Spleen (tissue), 11 donors: Measurements from ENCODE around the gene BUB1B. TPM values are rescaled to one million over a fixed set of nuclear protein-coding genes. Genes with fewer than 3 reads are reported as not detected.

Source experiments
- DNase-seq: peaks from one replicate; pipeline ENCODE4 v3.0.0-alpha.2; 2020
- H3K27ac ChIP-seq, 8 donors: fragments of 200-600 bp; sonication (generic) in 7 of 8; 1 replicate in 4 of 8; 2 replicates in 4 of 8; pipeline versions ENCODE4 v1.5.0 to v1.8.0; 2016 to 2021; ENCODE audit warnings: inconsistent platforms in 4 of 8, mild to moderate bottlenecking in 4 of 8, moderate library complexity in 1 of 8
- H3K27me3 ChIP-seq, 7 donors: fragments of 200-600 bp; sonication (generic) in 6 of 7; replicated peaks in 1 of 7; 1 replicate in 4 of 7; 2 replicates in 3 of 7; pipeline versions ENCODE4 v1.5.0 to v1.8.0; 2016 to 2021; ENCODE audit warnings: inconsistent platforms in 3 of 7, mild to moderate bottlenecking in 1 of 7
- H3K36me3 ChIP-seq, 6 donors: fragments of 200-600 bp; sonication (generic) in 5 of 6; 1 replicate in 4 of 6; 2 replicates in 2 of 6; pipeline versions ENCODE4 v1.5.0 to v1.8.0; 2016 to 2021; ENCODE audit warnings: inconsistent platforms in 2 of 6
- H3K4me1 ChIP-seq, 6 donors: fragments of 200-600 bp; sonication (generic) in 5 of 6; 1 replicate in 3 of 6; 2 replicates in 3 of 6; pipeline versions ENCODE4 v1.5.0 to v1.8.0; 2016 to 2021; ENCODE audit warnings: inconsistent platforms in 3 of 6
- H3K4me3 ChIP-seq, 8 donors: fragments of 200-600 bp; sonication (generic) in 7 of 8; 1 replicate in 4 of 8; 2 replicates in 4 of 8; pipeline versions ENCODE4 v1.5.0 to v1.8.0; 2016 to 2021; ENCODE audit warnings: inconsistent platforms in 4 of 8, mild to moderate bottlenecking in 4 of 8, moderate library complexity in 2 of 8
- H3K9me3 ChIP-seq, 8 donors: fragments of 200-600 bp; sonication (generic) in 7 of 8; 1 replicate in 4 of 8; 2 replicates in 4 of 8; pipeline versions ENCODE4 v1.5.0 to v1.8.0; 2016 to 2021; ENCODE audit warnings: inconsistent platforms in 4 of 8
- POLR2A ChIP-seq, 3 donors: fragments of 450-650 bp; IDR thresholded peaks; one replicate each; pipeline ENCODE4 v1.5.1; 2017; ENCODE audit warnings: antibody characterized with exemption in 3 of 3, mild to moderate bottlenecking in 1 of 3
- POLR2AphosphoS5 ChIP-seq, 3 donors: sonication (generic); formaldehyde crosslinking; IDR thresholded peaks; one replicate each; pipeline ENCODE4 v1.5.1; 2017; ENCODE audit warnings: antibody characterized with exemption in 3 of 3
- WGBS, 5 donors: extraction: QIAGEN DNeasy Blood & Tissue Kit in 3 of 5; methylation state at CpG; one replicate each; pipeline versions ENCODE4 v1.1.5 to v1.1.7; 2013 to 2018; 5-methylcytosine and 5-hydroxymethylcytosine counted together
- intact Hi-C: fragments of 100-400 bp; cut with DNase I; formaldehyde crosslinking; loops from one replicate; pipeline ENCODE4 v1.15.0; 2023; ENCODE audit warnings: low total_unique reads
- polyA plus RNA-seq, 3 donors: library from polyadenylated mRNA; stranded (reverse); fragments of 200-250 nt; gene quantifications; one replicate each; pipeline ENCODE4 v1.2.1, GENCODE V29; 2013
- total RNA-seq, 7 donors: library from RNA; depleted of rRNA in 3 of 7; stranded (reverse); fragments of >200 nt in 3 of 7; fragmentation: NEBNext Ultra II Directional in 4 of 7; extraction: Animal tissue kit (Norgen Biotek cat#: 25700) in 4 of 7; gene quantifications; one replicate each; pipeline versions ENCODE4 v1.1.0 to v1.2.1, GENCODE V29; 2016 to 2021
- TF ChIP-seq, protein P1 (sequence below), 11 experiments: fragments of 200-600 bp in 7 of 11; fragments of 450-650 bp in 4 of 11; sonication (generic) in 4 of 11; IDR thresholded peaks in 8 of 11; conservative IDR thresholded peaks in 3 of 11; 1 replicate in 7 of 11; 2 replicates in 4 of 11; pipeline versions ENCODE4 v1.4.0 to v1.8.0; 2016 to 2021; ENCODE audit warnings: antibody characterized with exemption in 11 of 11, inconsistent platforms in 4 of 11, mild to moderate bottlenecking in 1 of 11
- donor health status: healthy with polysubstance abuse.
- donor health status: DM: no; HTN: no; CAD: no; lungs with moderate emphysema.
- donor health status: DM: no; HTN: no; CAD: no.
- donor health status: Bipolar disorder and iron deficiency.
- donor health status: healthy.
- donor health status: DM: no; HTN: no; CAD: no.
- donor health status: DM: yes; HTN: yes; CAD: no.

Gene BUB1B
- total and polyA plus RNA-seq, 10 donors: 1.2 to 11.8 (median 6.3) TPM

DNA sequence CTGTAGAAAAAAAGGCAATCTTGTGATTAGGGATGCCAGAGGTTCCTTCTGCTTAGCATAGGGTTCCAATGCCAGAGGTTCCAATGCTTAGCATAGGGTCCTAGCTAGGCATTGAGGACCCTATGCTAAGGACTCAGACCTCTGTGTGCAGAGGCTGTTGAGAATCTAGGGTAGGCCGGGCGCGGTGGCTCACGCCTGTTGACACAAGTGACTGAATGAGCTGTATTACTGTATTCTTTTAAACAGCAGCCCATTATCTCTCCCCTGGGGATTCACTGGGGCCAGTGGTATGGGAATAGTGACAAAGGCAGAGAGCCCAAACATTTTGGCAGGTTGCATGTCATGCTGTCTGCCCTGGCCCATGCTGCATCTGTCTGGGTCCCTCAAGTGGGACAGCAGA, 94.2 kb downstream of the BUB1B start:
- no peaks in the 10 kb centered on the region for H3K9me3 ChIP-seq
- H3K27ac ChIP-seq: no peak overlapping the region
- no peak overlapping the region for H3K4me3 ChIP-seq
- TF ChIP-seq, protein P1, sequence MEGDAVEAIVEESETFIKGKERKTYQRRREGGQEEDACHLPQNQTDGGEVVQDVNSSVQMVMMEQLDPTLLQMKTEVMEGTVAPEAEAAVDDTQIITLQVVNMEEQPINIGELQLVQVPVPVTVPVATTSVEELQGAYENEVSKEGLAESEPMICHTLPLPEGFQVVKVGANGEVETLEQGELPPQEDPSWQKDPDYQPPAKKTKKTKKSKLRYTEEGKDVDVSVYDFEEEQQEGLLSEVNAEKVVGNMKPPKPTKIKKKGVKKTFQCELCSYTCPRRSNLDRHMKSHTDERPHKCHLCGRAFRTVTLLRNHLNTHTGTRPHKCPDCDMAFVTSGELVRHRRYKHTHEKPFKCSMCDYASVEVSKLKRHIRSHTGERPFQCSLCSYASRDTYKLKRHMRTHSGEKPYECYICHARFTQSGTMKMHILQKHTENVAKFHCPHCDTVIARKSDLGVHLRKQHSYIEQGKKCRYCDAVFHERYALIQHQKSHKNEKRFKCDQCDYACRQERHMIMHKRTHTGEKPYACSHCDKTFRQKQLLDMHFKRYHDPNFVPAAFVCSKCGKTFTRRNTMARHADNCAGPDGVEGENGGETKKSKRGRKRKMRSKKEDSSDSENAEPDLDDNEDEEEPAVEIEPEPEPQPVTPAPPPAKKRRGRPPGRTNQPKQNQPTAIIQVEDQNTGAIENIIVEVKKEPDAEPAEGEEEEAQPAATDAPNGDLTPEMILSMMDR (IDR thresholded peaks at IDR 0.05 in 8 of 11, conservative IDR thresholded peaks at IDR 0.05 in 3 of 11): no peak
- TF ChIP-seq POLR2AphosphoS5 (IDR thresholded peaks at IDR 0.05) (no peak), POLR2A (IDR thresholded peaks at IDR 0.05) (no peak)
- DNase-seq: no peak
- H3K4me1 ChIP-seq: peaks cover 0 to 22% (median 18%) of the 10 kb centered on the region in 6 donors
- H3K27me3 ChIP-seq: peaks cover 0 to 68% (median 32%) of the 10 kb centered on the region in 7 donors
- intact Hi-C loops: no loop called here
- no peaks in the 10 kb centered on the region for H3K36me3 ChIP-seq
- WGBS, 5 donors: 93 to 99% (median 98%) methylated on average over 4 of the region's 4 CpGs

DNA sequence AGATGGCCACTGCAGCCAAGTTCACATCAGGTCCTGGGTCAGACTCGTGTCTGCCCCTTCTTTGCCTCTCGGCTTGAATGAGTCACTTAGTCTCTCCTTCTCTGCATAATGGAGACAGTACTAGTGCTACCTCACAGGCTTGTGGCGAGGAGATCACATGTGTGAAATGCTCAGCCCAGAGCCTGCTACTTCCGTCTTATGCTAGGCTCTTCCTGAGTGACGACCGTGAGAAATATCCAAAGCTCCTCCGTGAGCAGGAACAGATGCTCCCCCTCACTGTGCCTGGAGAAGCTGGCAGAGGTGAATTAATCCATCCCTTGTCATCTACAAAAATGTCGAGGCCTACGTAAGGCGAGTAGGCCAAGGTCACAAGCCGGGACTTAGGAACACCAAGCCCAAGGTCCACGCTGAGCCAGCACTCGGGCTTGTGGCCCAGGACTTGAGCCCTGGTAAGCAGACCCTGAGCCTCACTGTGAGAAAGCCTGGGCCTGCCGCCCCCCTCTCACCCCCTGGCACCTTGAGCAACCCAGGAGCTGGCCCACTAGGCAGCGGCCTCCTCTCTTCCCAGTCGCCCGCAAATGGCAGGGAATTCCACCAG, 95.9 kb downstream of the BUB1B start:
- 70 to 87% (median 84%) methylated on average over 8 to 17 of the region's 17 CpGs for WGBS, 5 donors
- no peak overlapping the region for H3K27ac ChIP-seq
- no peak overlapping the region for H3K4me3 ChIP-seq
- no peak for DNase-seq
- no peaks in the 10 kb centered on the region for H3K36me3 ChIP-seq
- H3K9me3 ChIP-seq: no peaks in the 10 kb centered on the region
- intact Hi-C loops: no loop called here
- peaks cover 0 to 55% (median 30%) of the 10 kb centered on the region in 7 donors for H3K27me3 ChIP-seq
- no peak for TF ChIP-seq POLR2AphosphoS5 (IDR thresholded peaks at IDR 0.05)
- TF ChIP-seq, protein P1 (IDR thresholded peaks at IDR 0.05 in 8 of 11, conservative IDR thresholded peaks at IDR 0.05 in 3 of 11): no peak
- TF ChIP-seq POLR2A (IDR thresholded peaks at IDR 0.05): no peak
- peaks cover 0 to 21% (median 18%) of the 10 kb centered on the region in 6 donors for H3K4me1 ChIP-seq

DNA sequence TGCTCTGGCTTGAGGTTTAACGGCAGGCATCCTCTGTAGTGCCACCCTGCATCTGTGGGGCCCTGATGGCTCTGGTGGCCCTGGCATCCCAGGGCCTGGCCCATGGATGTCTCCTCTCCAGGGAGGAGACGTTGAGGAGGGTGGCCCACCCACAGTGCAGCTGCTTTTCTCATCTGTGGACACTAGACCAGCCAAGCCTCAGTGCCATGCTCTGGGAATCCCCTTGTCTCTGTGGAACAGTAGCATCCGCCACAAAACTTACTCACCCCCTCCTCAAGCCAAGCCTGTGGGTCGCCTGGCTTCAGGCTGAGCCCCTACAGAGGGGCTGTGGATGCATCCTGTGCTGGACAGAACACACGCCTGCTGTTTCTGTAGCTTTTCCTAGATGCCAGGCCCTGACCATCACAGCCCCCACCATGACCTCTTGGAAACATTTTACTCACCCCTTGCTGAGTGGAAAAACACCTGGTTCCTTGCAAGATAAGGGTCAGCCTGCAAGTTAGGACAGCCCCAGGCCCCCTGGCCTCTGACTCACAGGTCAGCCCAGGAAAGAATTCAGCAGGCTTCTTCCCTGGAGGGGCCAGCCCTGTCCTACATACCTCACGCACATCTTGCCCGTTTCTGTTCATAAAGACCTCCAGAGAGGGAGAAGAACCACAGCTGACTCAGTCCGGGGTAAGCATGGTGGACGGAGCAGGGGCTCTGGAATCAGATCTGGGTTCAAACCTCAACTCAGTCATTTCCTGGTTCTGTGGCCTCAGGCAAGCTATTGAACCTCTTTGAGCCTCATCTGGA, 97.0 kb downstream of the BUB1B start:
- WGBS, 5 donors: 78 to 89% (median 82%) methylated on average over 8 to 9 of the region's 9 CpGs
- Histone ChIP-seq H3K27ac (no peak overlapping the region), H3K4me3 (no peak overlapping the region), H3K36me3 (no peaks in the 10 kb centered on the region), H3K9me3 (no peaks in the 10 kb centered on the region), H3K4me1 (peaks cover 0 to 10% (median 9%) of the 10 kb centered on the region in 6 donors), H3K27me3 (peaks cover 0 to 44% (median 19%) of the 10 kb centered on the region in 7 donors)
- no peak for TF ChIP-seq POLR2AphosphoS5 (IDR thresholded peaks at IDR 0.05)
- TF ChIP-seq, protein P1 (IDR thresholded peaks at IDR 0.05 in 8 of 11, conservative IDR thresholded peaks at IDR 0.05 in 3 of 11): no peak
- intact Hi-C loops: no loop called here
- DNase-seq: no peak

DNA sequence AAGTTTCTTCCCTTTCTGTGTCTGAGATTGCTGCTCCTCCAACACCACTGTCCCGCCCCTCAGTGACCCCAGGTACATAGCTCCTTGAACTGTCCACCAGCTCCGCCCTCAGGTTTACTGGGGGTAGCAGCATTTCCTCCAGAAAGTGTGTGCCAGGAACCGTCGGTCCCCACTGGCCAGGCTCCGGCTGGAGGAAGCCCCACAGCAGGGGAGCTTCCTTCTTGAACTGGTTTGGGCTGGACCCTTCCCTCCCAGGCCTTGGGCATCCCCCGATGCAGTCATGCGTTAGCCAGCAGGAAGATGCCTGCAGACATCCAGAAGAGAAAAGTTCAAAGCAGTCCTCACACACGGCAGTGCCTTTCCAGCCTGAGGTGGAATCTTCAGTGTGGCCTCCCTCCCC, 97.7 kb downstream of the BUB1B start:
- H3K27ac ChIP-seq: no peak overlapping the region
- H3K27me3 ChIP-seq: peaks cover 0 to 37% (median 12%) of the 10 kb centered on the region in 7 donors
- intact Hi-C loops: no loop called here
- TF ChIP-seq POLR2A (IDR thresholded peaks at IDR 0.05) (no peak), POLR2AphosphoS5 (IDR thresholded peaks at IDR 0.05) (no peak)
- TF ChIP-seq, protein P1 (IDR thresholded peaks at IDR 0.05 in 8 of 11, conservative IDR thresholded peaks at IDR 0.05 in 3 of 11): no peak
- WGBS, 5 donors: 43 to 58% (median 55%) methylated on average over 8 of the region's 8 CpGs
- H3K9me3 ChIP-seq: no peaks in the 10 kb centered on the region
- no peak for DNase-seq
- H3K4me3 ChIP-seq: no peak overlapping the region
- H3K36me3 ChIP-seq: no peaks in the 10 kb centered on the region
- H3K4me1 ChIP-seq: peaks cover 0 to 3% (median 2%) of the 10 kb centered on the region in 6 donors
